Fibroblast of skin of right quadriceps (primary cell): ENCODE results near the gene DNAJC1.
A peak's percentile ranks its signal among the peaks of the same experiment; 100 is the strongest.

Experiments used
- DNase-seq: peaks from one replicate; pipeline ENCODE4 v3.0.0-alpha.2; 2013

The DNAJC1 gene

GRCh38 chr10:22005763-22006162 lies 2.2 kb upstream of the DNAJC1 start:
- no peak for DNase-seq

GRCh38 chr10:22003964-22004281 lies 393 bp upstream of the DNAJC1 start:
- no peak for DNase-seq

DNA sequence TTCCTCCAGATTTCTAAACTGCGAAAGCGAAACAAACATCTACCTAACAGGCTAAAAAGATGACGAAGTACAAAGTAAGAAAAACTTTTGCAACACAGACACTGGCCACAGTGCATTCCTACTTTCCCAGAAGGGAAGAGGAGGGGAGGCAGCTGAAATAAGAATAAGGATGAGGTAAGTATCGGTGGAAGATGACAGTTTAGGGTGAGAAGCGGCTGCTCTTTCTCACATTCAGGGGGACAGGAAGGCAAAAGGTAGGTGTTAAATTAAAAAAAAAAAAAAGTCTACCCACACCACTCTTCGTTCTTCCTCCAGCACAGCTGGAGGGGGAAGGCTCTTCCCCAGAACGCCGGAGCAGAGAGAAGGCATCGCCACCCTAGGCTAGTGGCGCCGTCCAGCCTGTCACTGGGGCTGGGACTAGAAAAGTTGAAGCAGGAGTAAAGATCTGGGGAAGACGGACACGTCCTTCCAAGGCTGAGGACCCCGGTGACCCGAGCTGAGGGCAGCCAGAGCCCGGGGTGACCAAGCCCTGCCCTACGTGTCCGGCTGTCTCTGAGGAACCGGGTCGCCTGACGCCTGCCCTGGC lies 846 bp downstream of the DNAJC1 start:
- peak; percentile 59 for DNase-seq

DNA sequence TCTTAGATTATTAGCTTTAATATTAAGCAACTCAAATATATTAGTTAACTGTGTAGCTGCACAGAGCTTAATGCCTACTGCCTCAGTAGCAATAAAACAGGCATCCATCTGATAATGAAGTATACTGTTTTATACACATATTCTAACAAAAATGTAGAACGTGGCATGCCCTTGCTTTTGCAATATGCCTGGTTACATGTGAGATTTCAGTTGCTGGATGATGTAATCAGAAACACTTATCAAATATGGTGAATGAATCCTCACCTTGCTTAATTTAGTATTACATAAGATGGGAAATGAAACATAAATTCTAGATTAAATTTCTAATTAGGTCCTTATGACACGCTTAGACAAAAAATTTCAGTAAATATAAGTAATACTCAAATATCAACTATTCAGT lies 8.0 kb downstream of the DNAJC1 start:
- DNase-seq = peak; percentile 19

DNA sequence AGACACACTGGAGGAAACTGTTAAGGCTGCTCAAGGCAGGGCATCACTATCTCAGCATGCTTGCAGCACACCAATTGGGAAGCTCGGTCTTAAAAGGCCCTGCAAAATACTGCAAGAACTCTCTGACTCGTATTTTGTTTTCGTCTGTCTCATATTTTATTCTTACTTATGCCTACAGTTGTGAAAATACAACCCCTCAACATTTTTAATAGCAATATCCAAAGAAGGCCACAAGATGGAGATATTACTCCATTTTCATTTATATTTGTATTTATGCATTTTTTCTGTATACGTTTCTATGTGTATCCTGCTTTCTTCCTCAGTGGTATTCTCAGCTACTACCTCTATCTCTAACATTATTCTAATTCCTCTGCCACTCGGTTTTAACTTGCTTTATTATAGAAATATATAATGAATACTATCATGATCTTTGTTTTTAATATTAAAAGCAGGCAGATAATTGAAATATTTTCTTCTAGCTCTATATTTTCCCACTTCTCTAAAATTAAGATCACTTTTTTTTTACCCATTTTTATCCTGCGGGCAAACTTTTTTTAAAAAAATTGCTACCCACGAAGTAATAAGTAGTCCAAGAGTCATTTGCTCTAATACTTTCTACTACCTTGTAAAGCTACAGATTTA lies 10.0 kb downstream of the DNAJC1 start:
- peak; percentile 24 for DNase-seq

GRCh38 chr10:21991785-21992184 lies 11.7 kb downstream of the DNAJC1 start:
- DNase-seq = no peak

DNA sequence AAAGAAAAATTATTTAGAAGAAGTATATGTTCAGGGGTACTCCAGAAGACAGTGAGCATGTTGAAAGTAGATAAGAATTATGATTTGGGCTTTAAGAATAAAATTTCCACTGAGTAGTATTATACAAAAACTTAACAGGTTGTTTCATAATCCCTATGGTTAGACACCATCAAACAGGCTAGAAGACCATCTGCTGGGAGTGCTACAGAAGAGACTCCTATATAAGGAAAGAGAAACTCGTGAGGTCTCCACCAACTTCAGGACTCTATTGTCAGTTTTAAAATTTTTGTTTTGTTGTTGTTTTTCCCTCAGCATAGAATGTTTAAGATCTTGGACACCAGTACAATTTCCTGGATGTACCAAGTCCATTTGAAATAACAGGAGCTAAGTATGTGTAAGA lies 13.1 kb downstream of the DNAJC1 start:
- DNase-seq = no peak

- peak; percentile 31 for DNase-seq
Measured at GRCh38 chr10:21989453-21990154, 13.9 kb downstream of the DNAJC1 start.

GRCh38 chr10:21985541-21985940 lies 18.0 kb downstream of the DNAJC1 start:
- peak; percentile 48 for DNase-seq

DNA sequence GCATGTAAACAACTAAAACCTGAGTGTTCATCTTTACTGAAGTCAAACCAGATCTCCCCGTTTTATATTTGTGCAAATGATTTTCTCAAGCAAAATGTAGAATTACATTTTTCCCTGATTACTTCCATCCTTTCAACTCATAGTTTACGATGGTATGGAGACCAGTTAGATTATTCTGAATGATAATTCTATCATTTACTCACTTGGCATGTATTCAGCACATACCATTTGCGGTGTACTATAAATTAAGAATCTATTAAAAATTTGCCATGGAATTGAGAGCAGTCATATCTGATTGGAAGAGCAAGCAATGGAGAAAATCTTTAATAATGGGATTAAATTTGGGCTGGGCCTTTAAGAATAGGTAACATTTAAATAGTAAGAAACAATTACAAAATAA lies 22.4 kb downstream of the DNAJC1 start:
- DNase-seq = peak; percentile 25

DNA sequence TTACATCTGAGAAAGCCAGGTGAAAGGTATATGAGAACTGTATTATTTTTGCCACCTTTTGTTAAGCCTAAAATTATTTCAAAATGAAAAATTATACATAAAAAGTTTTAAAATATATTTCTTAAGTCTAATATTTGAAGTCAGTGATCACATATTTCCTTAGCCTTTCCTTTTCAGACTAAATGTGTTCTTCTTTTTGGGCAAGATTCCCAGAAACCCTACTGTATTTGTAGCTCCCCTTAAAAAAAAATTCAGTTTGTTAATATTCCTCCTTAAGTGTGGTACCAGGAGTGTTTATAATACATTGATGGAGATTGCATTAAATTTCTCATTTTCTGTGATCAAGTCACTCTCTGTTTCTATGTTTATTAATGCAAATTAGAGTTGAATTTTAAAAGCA lies 22.8 kb downstream of the DNAJC1 start:
- no peak for DNase-seq

DNA sequence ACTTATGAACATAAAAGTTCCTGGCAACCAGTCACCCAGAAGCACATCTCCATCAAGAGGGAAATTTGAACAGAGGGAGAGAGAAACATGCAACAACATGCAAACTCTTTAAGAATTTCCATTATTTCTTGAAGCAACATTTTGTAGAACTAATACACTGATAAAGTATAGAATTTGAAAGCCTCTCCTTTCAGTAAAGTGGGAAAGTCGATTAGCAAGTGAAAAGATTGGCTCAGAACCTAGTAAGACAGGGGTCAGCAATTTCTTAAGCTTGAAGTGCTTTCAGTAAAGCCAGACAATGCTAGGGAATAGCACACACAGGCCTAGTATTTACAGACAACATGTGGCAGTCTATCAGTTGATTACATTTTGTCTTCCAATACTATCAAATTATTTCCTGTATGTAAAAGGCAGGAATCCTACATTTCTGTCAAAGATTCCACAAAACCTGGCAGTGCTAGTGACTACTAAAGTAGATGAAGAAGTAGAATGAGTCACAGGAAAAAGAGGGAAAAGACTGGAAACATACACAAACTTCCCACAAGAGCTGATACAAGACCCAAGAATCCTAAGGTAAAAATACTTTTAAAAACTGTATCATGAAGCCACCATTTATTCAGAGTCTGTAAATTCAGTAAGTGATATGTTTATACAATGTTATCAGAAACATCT lies 25.2 kb downstream of the DNAJC1 start:
- DNase-seq = peak; percentile 62

DNA sequence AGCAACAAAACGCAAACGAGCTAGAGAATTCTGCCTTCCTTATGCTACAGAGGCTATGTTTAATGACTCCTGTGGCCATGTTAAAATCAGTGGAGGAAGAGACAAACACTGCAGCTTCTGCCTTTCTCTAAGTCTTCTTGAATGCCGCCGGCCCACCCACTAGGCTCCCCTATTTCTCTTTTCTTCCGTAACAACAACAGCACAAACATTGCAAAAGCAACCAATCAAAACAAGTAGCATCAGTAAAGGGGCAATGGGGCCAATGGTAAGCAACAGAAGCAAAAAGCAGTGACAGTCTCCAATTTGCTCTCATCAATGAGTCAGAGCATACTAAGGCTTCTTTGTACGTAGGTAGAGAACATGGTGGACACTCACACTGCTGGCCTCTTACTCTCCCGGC lies 26.8 kb downstream of the DNAJC1 start:
- no peak for DNase-seq

DNA sequence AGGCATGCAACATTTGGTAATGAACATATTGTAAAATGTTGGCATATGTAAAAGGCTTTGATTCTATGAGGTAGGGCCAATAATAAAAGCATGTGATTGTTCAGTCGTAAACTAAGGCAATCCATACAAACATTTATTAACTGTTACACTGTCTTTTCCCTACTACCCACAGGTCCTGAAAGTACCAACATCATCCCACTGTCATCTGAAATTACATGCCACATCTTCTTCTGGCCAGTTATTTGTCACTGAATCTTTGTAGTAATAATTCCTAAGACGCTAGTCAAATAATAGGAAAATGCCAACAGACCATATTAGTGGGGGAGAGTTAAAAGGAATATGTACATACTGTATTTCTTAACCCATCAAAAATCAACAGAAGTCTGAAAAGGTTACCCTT lies 27.2 kb downstream of the DNAJC1 start:
- no peak for DNase-seq

- DNase-seq = peak; percentile 39
Measured at GRCh38 chr10:21975378-21975990, 28.0 kb downstream of the DNAJC1 start.

DNA sequence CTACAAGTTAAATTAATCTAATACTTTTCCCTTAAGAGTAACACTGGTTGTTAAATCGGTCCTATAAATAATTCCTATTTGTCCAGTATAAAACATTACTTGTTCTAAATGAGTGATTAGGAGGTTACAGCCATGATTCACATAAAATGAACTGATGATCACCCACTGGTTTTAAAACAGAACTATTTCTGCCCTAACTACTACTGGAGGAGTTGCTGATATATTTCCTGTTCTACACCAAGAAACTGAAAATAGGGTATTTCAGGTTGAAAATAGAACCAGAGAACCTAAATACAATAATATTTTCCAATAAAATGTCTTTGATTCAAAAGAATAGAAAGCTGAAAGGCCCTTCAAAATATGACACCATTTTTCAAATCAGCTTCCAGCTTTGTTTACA lies 30.9 kb downstream of the DNAJC1 start:
- no peak for DNase-seq

DNA sequence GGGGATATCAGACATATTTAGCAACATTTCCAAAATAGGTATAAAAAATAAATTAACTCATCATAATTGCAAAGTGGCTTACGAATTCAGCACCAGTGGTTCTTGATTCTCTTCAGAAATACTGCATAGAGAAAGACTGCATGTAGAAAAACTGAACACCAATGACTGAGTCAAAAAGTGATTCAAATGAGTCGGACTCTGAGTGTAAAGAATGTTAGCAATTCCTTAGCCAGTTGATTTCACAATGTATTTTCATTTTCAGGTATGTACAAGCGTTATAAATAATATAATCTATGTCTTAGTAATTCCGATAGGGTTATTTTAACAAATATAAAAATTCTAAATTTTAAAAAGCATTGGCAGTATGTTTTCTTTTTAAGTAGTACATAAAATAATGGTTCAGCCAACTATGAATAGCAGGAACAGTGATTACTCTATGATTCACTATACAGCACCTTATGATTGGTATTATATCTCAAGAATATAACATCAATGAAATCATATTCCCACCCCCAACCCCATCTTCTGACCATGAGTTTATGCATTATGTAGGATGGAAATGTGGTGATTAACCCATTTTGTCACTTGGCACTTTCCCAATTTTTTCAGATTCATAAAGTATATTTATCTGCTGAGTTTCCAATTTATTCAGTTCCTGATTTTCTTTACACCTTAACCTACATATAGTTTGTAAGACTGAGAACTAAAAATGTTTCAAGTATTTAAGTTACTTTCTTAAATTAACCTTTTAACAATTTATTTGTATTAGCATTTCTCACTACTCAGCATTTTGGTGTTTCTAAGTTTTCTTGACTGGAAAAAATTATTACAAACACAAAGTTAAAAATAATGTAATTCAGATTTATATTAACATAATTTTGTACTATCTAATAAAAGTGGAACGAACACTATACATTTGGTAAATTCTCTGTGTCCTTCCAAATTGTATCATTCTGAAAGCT lies 33.9 kb downstream of the DNAJC1 start:
- peak; percentile 36 for DNase-seq

DNA sequence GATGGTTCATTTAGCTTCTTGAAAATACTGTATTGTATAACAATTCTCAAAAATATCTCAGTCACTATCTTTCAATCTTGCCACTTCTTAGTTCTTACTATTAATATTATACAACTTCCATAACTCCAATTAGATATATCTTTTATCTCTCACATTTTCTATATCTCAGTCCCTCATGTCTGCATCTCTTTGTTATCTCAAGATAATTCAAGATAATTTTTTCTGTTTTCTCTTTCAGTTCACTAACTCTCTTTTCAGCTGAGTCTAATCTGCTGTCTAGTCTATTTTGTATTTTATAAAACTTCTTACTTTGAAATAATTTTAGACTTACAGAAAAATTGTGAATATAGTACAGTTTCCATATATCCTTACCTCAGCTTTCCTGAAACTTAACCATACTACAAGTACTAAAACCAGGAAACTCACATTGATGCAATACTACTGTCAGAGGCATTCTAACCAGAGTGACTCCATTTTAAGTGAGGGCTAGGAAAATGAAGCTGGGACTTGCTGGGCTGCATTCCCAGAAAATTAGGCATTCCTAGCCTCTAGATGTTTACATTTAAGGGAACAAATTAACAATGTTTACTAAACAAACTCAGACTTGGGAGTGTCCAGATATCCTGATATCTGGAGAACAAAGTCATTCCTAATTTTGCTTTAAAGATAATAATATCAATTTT lies 38.4 kb downstream of the DNAJC1 start:
- DNase-seq = no peak

DNA sequence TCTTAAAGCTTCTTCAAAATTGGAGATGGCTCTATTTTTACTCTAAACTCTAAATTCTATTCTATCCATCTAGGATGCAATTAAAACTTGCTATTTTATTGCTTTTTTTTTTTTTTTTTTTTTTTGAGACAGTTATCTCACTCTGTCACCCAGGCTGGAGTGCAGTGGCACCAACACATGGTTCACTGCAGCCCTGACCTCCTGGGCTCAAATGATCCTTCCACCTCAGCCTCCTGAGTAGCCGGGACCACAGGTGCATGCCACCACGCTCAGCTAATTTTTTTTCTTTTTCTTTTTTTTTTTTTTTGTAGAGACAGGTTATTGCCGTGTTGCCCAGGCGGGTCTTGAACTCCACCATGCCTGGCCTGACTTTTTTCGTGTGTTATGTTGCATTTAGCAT lies 41.2 kb downstream of the DNAJC1 start:
- DNase-seq = no peak

- no peak for DNase-seq
Measured at GRCh38 chr10:21961847-21962246, 41.7 kb downstream of the DNAJC1 start.

GRCh38 chr10:21959998-21960397 lies 43.5 kb downstream of the DNAJC1 start:
- DNase-seq = no peak

- DNase-seq = no peak
Measured at GRCh38 chr10:21954690-21955089, 48.8 kb downstream of the DNAJC1 start.
